GM10248 (cell line): ENCODE data around the gene AIG1.

ENCODE experiments used
- CTCF ChIA-PET: fragments of 300-600 bp; sonication (Branson Sonifier 250); formaldehyde crosslinking; extraction: SDS; loops from one replicate; lab custom pipeline; 2021; ENCODE audit warnings: antibody characterized with exemption; lab: Yijun Ruan, JAX
- POLR2A ChIA-PET: fragments of 350-650 bp; sonication (Branson Sonifier 250); formaldehyde crosslinking; extraction: SDS; loops from one replicate; lab custom pipeline; 2020; ENCODE audit warnings: antibody characterized with exemption; lab: Yijun Ruan, JAX
- DNase-seq: peaks from one replicate; pipeline ENCODE4 v3.0.0; 2012; ENCODE audit errors: extremely low spot score
- TF ChIP-seq, protein P1 (sequence below): IDR thresholded peaks from 2 replicates; pipeline ENCODE4 v1.5.1; 2012; ENCODE audit warnings: mild to moderate bottlenecking, low read depth; ENCODE audit errors: extremely low read depth, missing control alignments, control extremely low read depth

AIG1 gene

DNA sequence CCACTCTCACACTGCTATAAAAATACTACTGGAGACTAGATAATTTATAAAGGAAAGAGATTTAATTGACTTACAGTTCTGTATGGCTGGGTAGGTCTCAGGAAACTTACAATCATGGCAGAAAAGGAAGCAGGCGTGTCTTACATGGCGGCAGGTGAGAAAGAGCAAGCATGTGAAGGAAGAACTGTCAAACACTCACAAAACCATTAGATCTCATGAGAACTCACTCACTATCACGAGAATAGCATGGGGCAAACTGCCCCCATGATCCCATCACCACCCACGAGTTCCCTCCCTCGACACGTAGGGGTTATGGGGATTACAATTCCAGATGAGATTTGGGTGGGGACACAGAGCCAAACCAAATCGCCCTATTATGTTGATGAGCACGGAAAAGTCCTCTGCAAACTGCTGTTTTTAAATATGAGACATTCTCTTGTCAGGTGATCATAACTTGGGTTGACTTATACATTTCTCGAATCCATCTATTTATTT, 133.5 kb downstream of the AIG1 start:
- CTCF ChIA-PET = no interaction called here
- TF ChIP-seq, protein P1, sequence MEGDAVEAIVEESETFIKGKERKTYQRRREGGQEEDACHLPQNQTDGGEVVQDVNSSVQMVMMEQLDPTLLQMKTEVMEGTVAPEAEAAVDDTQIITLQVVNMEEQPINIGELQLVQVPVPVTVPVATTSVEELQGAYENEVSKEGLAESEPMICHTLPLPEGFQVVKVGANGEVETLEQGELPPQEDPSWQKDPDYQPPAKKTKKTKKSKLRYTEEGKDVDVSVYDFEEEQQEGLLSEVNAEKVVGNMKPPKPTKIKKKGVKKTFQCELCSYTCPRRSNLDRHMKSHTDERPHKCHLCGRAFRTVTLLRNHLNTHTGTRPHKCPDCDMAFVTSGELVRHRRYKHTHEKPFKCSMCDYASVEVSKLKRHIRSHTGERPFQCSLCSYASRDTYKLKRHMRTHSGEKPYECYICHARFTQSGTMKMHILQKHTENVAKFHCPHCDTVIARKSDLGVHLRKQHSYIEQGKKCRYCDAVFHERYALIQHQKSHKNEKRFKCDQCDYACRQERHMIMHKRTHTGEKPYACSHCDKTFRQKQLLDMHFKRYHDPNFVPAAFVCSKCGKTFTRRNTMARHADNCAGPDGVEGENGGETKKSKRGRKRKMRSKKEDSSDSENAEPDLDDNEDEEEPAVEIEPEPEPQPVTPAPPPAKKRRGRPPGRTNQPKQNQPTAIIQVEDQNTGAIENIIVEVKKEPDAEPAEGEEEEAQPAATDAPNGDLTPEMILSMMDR = no peak
- POLR2A ChIA-PET = no interaction called here
- DNase-seq = no peak

DNA sequence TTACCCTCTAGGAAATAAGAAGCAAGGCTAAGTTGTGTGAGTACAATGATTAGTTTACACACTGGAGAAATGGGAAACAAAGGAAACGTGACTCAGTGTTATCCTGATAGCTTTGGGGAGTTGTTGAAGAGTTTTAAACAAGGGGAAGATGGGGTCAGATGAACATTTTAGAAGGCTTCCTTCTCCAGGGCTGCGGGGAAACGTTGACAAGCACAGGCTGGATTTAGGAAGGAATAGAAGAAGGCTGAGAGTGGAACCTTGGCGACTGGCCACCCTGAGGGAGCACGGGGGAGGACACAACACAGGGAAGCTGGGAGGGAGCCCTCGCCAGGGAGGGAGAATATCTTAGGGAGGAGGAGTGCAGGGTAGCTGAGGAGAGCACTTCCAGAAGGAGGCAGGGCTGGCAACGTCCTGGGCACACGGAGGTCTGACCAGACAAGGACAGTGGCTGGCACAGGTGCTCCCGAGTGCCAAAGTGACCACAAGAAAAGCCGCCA, 134.7 kb downstream of the AIG1 start:
- POLR2A ChIA-PET = no interaction called here
- CTCF ChIA-PET = no interaction called here

DNA sequence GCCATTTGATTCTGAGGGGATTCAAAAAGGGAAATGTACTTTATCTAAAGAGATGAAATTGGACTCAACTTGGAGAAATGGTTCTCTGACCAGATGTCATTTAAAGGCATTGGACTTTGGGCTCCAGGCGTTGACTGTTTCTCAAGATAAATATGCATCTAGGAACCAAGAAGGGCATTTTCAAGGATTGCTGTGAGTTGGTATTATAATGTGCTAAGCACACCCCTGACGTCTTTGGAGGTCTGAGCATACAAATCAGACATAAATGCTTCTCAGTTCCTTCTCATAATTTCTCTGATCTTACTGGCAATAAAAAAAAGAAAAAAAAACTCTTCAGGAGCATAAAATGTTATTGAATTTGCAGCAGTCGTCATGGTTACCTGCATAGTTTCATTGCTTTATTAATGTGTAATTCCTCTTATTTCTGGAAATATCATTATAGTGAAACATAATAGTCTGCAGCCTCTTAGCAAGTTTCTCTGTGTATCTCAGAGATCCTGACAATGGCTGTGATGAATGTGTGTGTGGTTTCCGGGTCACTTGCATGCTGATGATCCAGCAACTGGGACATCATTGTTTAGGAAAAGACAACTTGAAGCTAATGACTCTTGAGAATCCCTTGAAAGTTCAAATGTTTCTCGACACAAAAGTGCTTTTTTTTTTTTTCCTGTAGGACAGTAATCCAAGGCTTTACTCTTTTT, 136.0 kb downstream of the AIG1 start:
- ChIA-PET POLR2A (no interaction called here), CTCF (interaction anchor here (0.9 to 1.2 kb wide), 2 partner anchors 11 to 20 kb away, joined by 3 read pairs; no protein-coding TSS in a partner anchor)
- TF ChIP-seq, protein P1 = no peak
- no peak for DNase-seq

More for the DNA sequence above, 134.7 kb downstream of the AIG1 start:
- TF ChIP-seq, protein P1 = no peak
- DNase-seq = no peak

DNA sequence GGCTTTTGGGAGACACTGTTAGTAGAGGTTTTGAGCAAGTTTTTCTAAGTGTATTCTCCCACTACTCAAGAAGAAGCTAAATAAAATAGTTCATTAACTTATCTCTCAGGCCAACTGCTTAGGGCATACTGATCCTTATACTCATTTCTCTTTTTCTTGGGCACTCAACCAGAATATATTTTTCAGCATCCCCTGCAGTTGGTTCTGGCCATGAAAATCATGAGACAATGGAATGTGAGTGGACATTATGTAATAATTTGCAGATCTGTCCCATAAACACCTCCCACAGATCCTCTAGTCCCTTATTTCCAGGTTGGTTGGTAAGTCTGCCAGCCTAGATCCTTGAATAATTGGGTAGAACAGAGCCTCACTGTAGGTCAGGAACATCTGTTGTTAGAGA, 136.7 kb downstream of the AIG1 start:
- TF ChIP-seq, protein P1 = no peak
- no peak for DNase-seq
- POLR2A ChIA-PET = no interaction called here
- CTCF ChIA-PET = interaction anchor here (0.9 to 1.2 kb wide), 2 partner anchors 10 to 19 kb away, joined by 3 read pairs; no protein-coding TSS in a partner anchor

DNA sequence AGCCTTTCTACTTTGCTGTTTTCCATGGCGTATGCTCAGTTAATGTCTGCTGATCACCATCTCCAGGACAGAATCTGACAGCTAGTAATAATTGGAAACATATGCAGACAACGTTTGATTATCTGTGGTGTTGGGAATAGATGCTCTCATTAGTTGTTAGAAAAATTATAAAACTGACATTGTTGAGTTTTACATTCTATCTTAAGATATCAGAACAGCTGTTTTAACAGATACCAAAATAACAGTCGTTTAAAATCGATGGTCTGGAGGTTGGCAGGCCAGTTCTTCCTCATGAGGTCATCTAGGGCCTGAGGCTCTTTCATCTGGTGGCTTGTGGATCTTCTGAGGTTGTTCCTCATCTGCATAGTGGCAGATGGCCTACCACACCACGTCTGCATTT, 137.6 kb downstream of the AIG1 start:
- ChIA-PET POLR2A (no interaction called here), CTCF (interaction anchor here (4.2 kb wide), 1 partner anchor 12 kb away, joined by 13 read pairs; no protein-coding TSS in a partner anchor)
- no peak for DNase-seq
- TF ChIP-seq, protein P1 = no peak

DNA sequence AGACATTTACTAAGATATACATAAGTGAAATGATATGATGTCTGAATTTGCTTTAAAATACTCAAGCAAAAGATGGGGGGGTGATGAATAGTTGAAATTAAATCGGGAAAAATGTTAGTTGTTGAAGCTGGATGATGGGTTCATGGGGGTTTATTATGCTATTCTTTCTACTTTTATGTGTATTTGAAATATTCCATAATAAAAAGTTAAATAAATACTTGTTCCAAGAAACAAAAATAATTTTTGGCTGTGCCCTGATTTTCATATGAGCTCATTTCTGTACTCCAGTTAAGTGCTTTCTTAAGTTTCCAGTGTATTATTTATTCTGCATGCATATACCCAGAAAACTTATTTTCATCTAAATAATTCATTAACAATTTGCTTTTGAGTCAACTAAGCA, 138.6 kb downstream of the AIG1 start:
- TF ChIP-seq, protein P1 = no peak
- no peak for DNase-seq
- ChIA-PET POLR2A (no interaction called here), CTCF (interaction anchor here (1.5 to 4.2 kb wide), 3 partner anchors 10 to 17 kb away, joined by 3 to 13 read pairs (median 6); no protein-coding TSS in a partner anchor)
